Nephron (organoid): ENCODE results near the gene TRAF4.

ENCODE experiments used
- H3K27ac Mint-ChIP-seq, 3 experiments: 2 replicates each; pipeline ENCODE4 v1.8.0; 2020; ENCODE audit warnings: mixed read lengths in 3 of 3, mild to moderate bottlenecking in 2 of 3, moderate library complexity in 1 of 3
- H3K27me3 Mint-ChIP-seq: 2 replicates; pipeline ENCODE4 v1.8.0; 2021; ENCODE audit warnings: low read depth, mild to moderate bottlenecking, moderate library complexity, mixed read lengths
- H3K36me3 Mint-ChIP-seq: 2 replicates; pipeline ENCODE4 v1.8.0; 2020; ENCODE audit warnings: low read depth, mixed read lengths
- H3K4me1 Mint-ChIP-seq: 2 replicates; pipeline ENCODE4 v1.8.0; 2020; ENCODE audit warnings: mixed read lengths
- H3K4me3 Mint-ChIP-seq, 3 experiments: 2 replicates each; pipeline ENCODE4 v1.8.0; 2020; ENCODE audit warnings: mild to moderate bottlenecking in 3 of 3, mixed read lengths in 3 of 3, moderate library complexity in 2 of 3
- H3K9me3 Mint-ChIP-seq: 2 replicates; pipeline ENCODE4 v1.8.0; 2020; ENCODE audit warnings: mixed read lengths
- CTCF ChIP-seq, 3 experiments: fragments of 200-600 bp; sonication (generic); IDR thresholded peaks; one replicate each; pipeline ENCODE4 v1.5.0; 2021; ENCODE audit warnings: antibody characterized with exemption in 3 of 3; ENCODE audit not compliant: unreplicated experiment in 3 of 3

The TRAF4 gene

GRCh38 chr17:28744104-28744971, 527 bp downstream of the TRAF4 start:
- Mint-ChIP-seq H3K4me3 (peak overlapping the region; percentile 97 to 99 (median 98)), H3K4me1 (peaks cover 28% of the 10 kb centered on the region), H3K27me3 (no peaks in the 10 kb centered on the region), H3K9me3 (no peaks in the 10 kb centered on the region), H3K27ac (peak overlapping the region; percentile 95 to 100 (median 99)), H3K36me3 (peaks cover 21% of the 10 kb centered on the region)
- no peak for TF ChIP-seq CTCF (IDR thresholded peaks at IDR 0.05; ENCODE audit: unreplicated experiment in 3 of 3)

DNA sequence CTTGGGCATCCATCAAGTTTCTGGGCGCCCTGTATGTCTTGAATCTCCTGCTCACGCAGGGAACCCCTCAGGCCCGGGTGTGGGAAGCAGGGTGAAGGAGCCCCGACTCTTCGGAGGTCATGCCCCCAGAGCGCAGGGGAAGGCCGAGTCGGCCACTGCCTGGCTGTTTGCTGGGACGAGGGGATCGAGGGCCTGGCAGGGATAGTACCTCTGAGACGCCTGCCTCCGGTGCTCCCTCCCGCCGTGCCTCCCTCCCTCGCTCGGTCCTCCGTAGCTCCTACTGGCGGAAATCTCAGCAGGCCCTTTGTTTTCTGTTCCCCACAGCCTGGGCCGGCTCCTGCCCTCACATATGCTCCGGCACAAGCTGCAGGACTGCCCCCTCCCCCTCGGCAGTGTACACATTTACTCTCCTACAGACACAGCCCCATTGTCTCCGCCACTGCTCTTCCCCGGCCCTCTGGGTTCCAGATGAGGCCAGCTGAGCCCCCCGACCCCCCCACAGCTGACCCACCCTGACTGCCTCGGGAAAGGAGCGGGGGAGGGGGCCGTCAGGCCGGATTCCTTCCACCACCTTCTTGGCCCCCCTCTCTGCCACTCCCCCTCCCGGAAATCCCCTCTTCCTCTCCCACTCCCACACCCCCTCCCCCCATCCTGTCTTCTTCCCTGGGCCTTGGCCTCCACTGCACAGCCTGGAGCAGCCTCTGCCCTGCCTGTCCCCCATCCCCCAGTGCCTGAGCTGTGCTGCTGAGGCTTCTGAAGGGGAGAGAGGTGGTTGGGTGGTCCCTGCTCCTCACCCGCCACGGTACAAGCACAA, 1.4 kb downstream of the TRAF4 start:
- peak overlapping the region; percentile 95 to 100 (median 99) for H3K27ac Mint-ChIP-seq
- TF ChIP-seq CTCF (IDR thresholded peaks at IDR 0.05; ENCODE audit: unreplicated experiment in 3 of 3), result no peak
- H3K36me3 Mint-ChIP-seq, result peaks cover 24% of the 10 kb centered on the region
- H3K9me3 Mint-ChIP-seq, result no peaks in the 10 kb centered on the region
- peak overlapping the region; percentile 97 to 99 (median 98) for H3K4me3 Mint-ChIP-seq
- H3K27me3 Mint-ChIP-seq, result no peaks in the 10 kb centered on the region
- peaks cover 31% of the 10 kb centered on the region for H3K4me1 Mint-ChIP-seq

GRCh38 chr17:28745786-28746411, 2.1 kb downstream of the TRAF4 start:
- no peak for TF ChIP-seq CTCF (IDR thresholded peaks at IDR 0.05; ENCODE audit: unreplicated experiment in 3 of 3)
- H3K27me3 Mint-ChIP-seq, result no peaks in the 10 kb centered on the region
- no peaks in the 10 kb centered on the region for H3K9me3 Mint-ChIP-seq
- peak overlapping the region; percentile 95 to 100 (median 99) for H3K27ac Mint-ChIP-seq
- peak overlapping the region; percentile 97 to 99 (median 98) for H3K4me3 Mint-ChIP-seq
- H3K36me3 Mint-ChIP-seq, result peaks cover 31% of the 10 kb centered on the region
- peaks cover 34% of the 10 kb centered on the region for H3K4me1 Mint-ChIP-seq

- Mint-ChIP-seq H3K4me3 (peak overlapping the region; percentile 97 to 99 (median 98)), H3K36me3 (peaks cover 33% of the 10 kb centered on the region), H3K27ac (peak overlapping the region; percentile 95 to 100 (median 99)), H3K27me3 (no peaks in the 10 kb centered on the region), H3K4me1 (peaks cover 34% of the 10 kb centered on the region), H3K9me3 (no peaks in the 10 kb centered on the region)
- TF ChIP-seq CTCF (IDR thresholded peaks at IDR 0.05; ENCODE audit: unreplicated experiment in 3 of 3), result no peak
These were observed 2.8 kb downstream of the TRAF4 start for GRCh38 chr17:28746611-28747050.

- Mint-ChIP-seq H3K4me1 (peaks cover 34% of the 10 kb centered on the region), H3K27me3 (no peaks in the 10 kb centered on the region), H3K9me3 (no peaks in the 10 kb centered on the region), H3K4me3 (peak overlapping the region; percentile 97 to 99 (median 98)), H3K27ac (peak overlapping the region; percentile 95 to 100 (median 99)), H3K36me3 (peaks cover 36% of the 10 kb centered on the region)
- no peak for TF ChIP-seq CTCF (IDR thresholded peaks at IDR 0.05; ENCODE audit: unreplicated experiment in 3 of 3)
These were observed 3.4 kb downstream of the TRAF4 start for GRCh38 chr17:28747051-28747691.
